H1 (cell line): ENCODE data around the gene DNAJB8. TPM values are rescaled to one million over a fixed set of nuclear protein-coding genes. Genes with fewer than 3 reads are reported as not detected.

ENCODE experiments used
- CEBPB ChIP-seq: IDR thresholded peaks from 2 replicates; pipeline ENCODE4 v1.6.1; 2012; ENCODE audit warnings: low read depth, low read length
- CHD7 ChIP-seq: fragments of 300-600 bp; sonication (generic); IDR thresholded peaks from 2 replicates; pipeline ENCODE4 v1.7.1; 2012; ENCODE audit warnings: low read length, moderate library complexity, mild to moderate bottlenecking, inconsistent platforms; ENCODE audit not compliant: insufficient replicate concordance
- CTBP2 ChIP-seq: IDR thresholded peaks from 2 replicates; pipeline ENCODE4 v1.7.0; 2011; ENCODE audit warnings: borderline replicate concordance, mild to moderate bottlenecking, moderate library complexity, mixed read lengths, low read length; ENCODE audit not compliant: insufficient read depth, insufficient read length
- E2F6 ChIP-seq: IDR thresholded peaks from 2 replicates; pipeline ENCODE4 v1.6.1; 2012; ENCODE audit warnings: inconsistent platforms
- JUND ChIP-seq: IDR thresholded peaks from 2 replicates; pipeline ENCODE4 v1.6.1; 2011; ENCODE audit warnings: mild to moderate bottlenecking, improper control_type of control experiment, low read length
- NRF1 ChIP-seq: IDR thresholded peaks from 2 replicates; pipeline ENCODE4 v1.6.1; 2011; ENCODE audit warnings: mild to moderate bottlenecking, low read depth, low read length, improper control_type of control experiment
- SP1 ChIP-seq: IDR thresholded peaks from 2 replicates; pipeline ENCODE4 v1.6.1; 2011; ENCODE audit warnings: low read depth, low read length
- USF2 ChIP-seq: IDR thresholded peaks from 2 replicates; pipeline ENCODE4 v1.6.1; 2011; ENCODE audit warnings: low read length, improper control_type of control experiment
- polyA plus RNA-seq, 7 experiments: library from polyadenylated mRNA; depleted of rRNA in 3 of 7; stranded (reverse) in 5 of 7; unstranded in 2 of 7; fragments of >200 nt in 5 of 7; fragments of 200-250 nt in 2 of 7; gene quantifications; 1 replicate in 5 of 7; 2 replicates in 1 of 7; 4 replicates in 1 of 7; pipeline versions ENCODE4 v1.2.1 to v1.2.3, GENCODE V29; 2011 to 2013; ENCODE audit warnings: missing spikeins in 2 of 7, mixed read lengths in 2 of 7
- total RNA-seq: library from RNA; stranded (reverse); fragmentation: NEBNext Ultra II Directional; extraction: Animal tissue kit (Norgen Biotek cat#: 25700); gene quantifications from 2 replicates; pipeline ENCODE4 v1.2.1, GENCODE V29; 2021

DNAJB8 gene
- total and polyA plus RNA-seq, 2 of the 8 experiments (the other 6 are each of a cell fraction or from before 2014, with no cell fraction given), result not detected

- TF ChIP-seq CHD7, result no peak
- no peak for TF ChIP-seq JUND
- TF ChIP-seq CTBP2, result no peak
- no peak for TF ChIP-seq E2F6
- no peak for TF ChIP-seq SP1
- no peak for TF ChIP-seq USF2
- no peak for TF ChIP-seq NRF1
- no peak for TF ChIP-seq CEBPB
Observed at GRCh38 chr3:128476659-128477058, 10.0 kb upstream of the DNAJB8 start (continued).
